ENCODE results near the gene HHAT.
A peak's percentile ranks its signal among the peaks of the same experiment; 100 is the strongest.

HHAT gene

DNA sequence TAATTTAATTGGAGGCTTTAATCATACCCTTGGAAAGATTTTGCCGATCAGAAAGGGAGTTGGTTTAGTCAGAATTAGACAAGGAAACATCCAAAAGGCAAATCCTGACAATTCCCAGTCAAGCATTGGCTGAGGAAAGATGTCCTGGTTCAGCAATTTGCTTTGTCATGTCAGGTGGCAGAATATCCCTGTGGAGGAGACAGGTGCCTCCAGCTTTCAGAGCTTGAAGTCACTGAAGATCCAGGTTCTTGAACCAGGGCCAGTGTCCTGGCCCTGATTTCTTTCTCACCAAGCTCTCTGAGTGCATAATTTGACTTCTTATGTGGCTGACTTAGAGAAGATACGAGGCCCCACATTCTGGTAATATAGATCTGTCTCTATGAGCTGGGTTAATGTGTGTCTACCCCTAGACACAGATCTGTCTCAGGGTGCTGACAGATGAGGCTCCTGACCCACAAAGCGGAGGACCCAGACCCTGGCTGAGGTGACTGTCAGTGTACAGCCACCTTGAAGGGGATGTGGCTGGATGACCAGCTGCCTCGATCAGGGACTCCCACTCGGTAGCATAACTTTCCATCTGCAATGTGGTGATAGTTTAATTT, 118.9 kb downstream of the HHAT start:
- H3K36me3 ChIP-seq (ENCODE audit: insufficient read depth, insufficient read length, low read length) = no peaks in the 10 kb centered on the region
- H3K4me3 ChIP-seq (ENCODE audit: insufficient read length, low read depth) = no peak overlapping the region
- TF ChIP-seq ZNF274 (IDR thresholded peaks at IDR 0.05; ENCODE audit: low read depth, low read length) (no peak), SUZ12 (IDR thresholded peaks at IDR 0.05; ENCODE audit: extremely low read depth, insufficient read depth, insufficient read length) (no peak), YY1 (IDR thresholded peaks at IDR 0.05; ENCODE audit: insufficient read depth, insufficient read length) (no peak)
- no peak for DNase-seq (ENCODE audit: low read depth, low spot score)
- no peaks in the 10 kb centered on the region for H3K9me3 ChIP-seq (ENCODE audit: insufficient read depth, low read length)
- no peaks in the 10 kb centered on the region for H3K4me1 ChIP-seq (ENCODE audit: insufficient read depth, insufficient read length)
- no peaks in the 10 kb centered on the region for H3K27me3 ChIP-seq (ENCODE audit: insufficient read depth, insufficient read length)
- no peak overlapping the region for H3K9ac ChIP-seq (ENCODE audit: insufficient read length, low read depth)

DNA sequence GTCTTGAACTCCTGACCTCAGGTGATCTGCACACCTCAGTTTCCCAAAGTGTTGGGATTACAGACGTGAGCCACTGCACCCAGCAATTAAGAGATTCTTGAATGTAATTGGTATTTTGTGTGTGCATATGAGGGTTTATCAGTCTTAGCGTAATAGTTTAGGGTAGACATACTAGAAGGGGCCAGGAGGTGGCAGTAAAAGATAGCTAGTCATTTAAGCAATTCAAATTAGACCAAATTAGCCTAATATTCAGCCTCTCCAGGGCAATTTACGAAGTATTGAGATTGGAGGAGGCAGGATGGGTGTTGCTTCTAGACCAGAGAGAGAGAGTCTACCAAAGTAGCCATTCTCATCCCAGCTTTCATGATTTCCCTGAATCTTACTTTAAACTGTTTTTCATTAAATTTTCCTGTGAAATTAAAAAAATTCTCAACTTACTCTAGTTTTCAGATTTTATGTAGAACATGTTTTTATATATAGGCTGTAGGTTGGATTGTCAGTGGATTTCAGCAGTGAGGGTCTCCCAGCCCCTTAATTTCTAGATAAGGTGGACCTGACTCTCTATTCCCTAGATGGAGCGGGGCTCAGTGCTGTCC, 119.7 kb downstream of the HHAT start:
- Histone ChIP-seq H3K4me1 (ENCODE audit: insufficient read depth, insufficient read length) (no peaks in the 10 kb centered on the region), H3K4me3 (ENCODE audit: insufficient read length, low read depth) (no peak overlapping the region), H3K9ac (ENCODE audit: insufficient read length, low read depth) (no peak overlapping the region), H3K36me3 (ENCODE audit: insufficient read depth, insufficient read length, low read length) (no peaks in the 10 kb centered on the region), H3K9me3 (ENCODE audit: insufficient read depth, low read length) (0 out of 2 replicates have a peak, but pooled peaks cover 1% of the 10 kb centered on the region), H3K27me3 (ENCODE audit: insufficient read depth, insufficient read length) (no peaks in the 10 kb centered on the region)
- peak; percentile 70 for DNase-seq (ENCODE audit: low read depth, low spot score)
- TF ChIP-seq YY1 (IDR thresholded peaks at IDR 0.05; ENCODE audit: insufficient read depth, insufficient read length) = no peak
- TF ChIP-seq SUZ12 (IDR thresholded peaks at IDR 0.05; ENCODE audit: extremely low read depth, insufficient read depth, insufficient read length) = no peak
- TF ChIP-seq ZNF274 (IDR thresholded peaks at IDR 0.05; ENCODE audit: low read depth, low read length) = no peak

DNA sequence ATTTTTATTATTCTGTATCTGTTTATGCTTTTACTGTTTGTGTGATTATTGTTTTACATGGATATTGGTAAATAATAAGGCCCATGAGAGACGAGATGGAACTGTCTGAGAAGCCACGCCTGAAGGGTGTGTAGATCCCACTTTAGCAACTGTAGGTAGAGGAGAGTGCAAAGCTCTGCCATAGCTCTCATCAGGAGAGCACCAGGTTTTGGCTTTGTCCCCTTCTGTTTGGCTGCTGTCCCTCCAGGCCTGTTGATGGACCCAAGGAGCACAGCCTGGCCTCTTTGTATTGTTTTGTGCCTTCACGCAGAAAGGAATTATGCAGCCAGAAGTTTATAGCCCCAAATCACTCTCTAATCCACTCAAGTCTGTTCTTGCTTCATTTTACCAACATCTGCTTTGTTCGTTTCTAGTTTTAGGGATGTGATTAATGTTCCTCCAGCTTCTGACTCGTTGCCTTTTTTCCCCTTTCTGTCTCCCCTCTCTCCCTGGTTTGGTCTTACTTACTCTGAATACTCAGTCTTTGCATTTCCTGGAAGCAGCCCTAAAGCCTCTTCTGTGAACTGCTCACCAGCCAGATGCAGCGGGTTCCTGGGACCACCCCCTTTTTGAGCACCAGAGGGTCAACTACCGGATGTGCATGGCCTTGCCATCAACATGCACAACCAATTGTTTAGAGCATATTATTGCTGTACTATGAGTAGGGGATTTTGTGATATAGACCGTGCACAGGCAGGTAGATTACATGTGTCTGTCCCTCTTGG, 127.3 kb downstream of the HHAT start:
- H3K9ac ChIP-seq (ENCODE audit: insufficient read length, low read depth) = no peak overlapping the region
- no peaks in the 10 kb centered on the region for H3K27me3 ChIP-seq (ENCODE audit: insufficient read depth, insufficient read length)
- TF ChIP-seq SUZ12 (IDR thresholded peaks at IDR 0.05; ENCODE audit: extremely low read depth, insufficient read depth, insufficient read length) (no peak), YY1 (IDR thresholded peaks at IDR 0.05; ENCODE audit: insufficient read depth, insufficient read length) (no peak), ZNF274 (IDR thresholded peaks at IDR 0.05; ENCODE audit: low read depth, low read length) (no peak)
- H3K4me1 ChIP-seq (ENCODE audit: insufficient read depth, insufficient read length) = no peaks in the 10 kb centered on the region
- H3K9me3 ChIP-seq (ENCODE audit: insufficient read depth, low read length) = 0 out of 2 replicates have a peak, but pooled peaks cover 8% of the 10 kb centered on the region
- no peaks in the 10 kb centered on the region for H3K36me3 ChIP-seq (ENCODE audit: insufficient read depth, insufficient read length, low read length)
- no peak overlapping the region for H3K4me3 ChIP-seq (ENCODE audit: insufficient read length, low read depth)
- DNase-seq (ENCODE audit: low read depth, low spot score) = no peak

DNA sequence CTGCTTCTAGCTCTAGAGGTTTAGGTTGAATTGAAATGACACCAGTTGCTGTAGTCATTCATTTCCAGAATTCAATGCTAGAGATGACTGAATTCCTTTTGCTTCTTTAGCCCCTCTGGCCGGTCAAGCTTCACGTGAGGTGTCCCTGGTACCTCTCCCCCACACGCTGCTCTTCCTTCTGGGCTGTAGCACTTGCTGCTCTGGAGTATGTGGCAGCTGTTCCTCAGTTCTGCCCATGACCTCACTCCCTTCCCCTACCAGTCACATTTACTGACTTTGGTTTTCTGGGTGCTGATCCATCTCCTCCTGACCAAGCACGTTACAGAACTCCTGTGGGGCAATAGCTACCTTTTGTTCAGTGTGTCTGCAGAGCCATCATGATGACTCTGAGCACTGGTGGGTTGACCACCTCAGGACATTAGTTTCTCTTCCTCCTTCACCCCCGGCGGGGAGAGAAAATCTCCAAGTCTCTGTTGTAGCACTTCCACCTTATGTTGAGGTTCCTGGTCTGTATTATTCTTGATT, 128.1 kb downstream of the HHAT start:
- Histone ChIP-seq H3K4me1 (ENCODE audit: insufficient read depth, insufficient read length) (no peaks in the 10 kb centered on the region), H3K9ac (ENCODE audit: insufficient read length, low read depth) (no peak overlapping the region), H3K4me3 (ENCODE audit: insufficient read length, low read depth) (no peak overlapping the region), H3K27me3 (ENCODE audit: insufficient read depth, insufficient read length) (no peaks in the 10 kb centered on the region), H3K36me3 (ENCODE audit: insufficient read depth, insufficient read length, low read length) (no peaks in the 10 kb centered on the region), H3K9me3 (ENCODE audit: insufficient read depth, low read length) (0 out of 2 replicates have a peak, but pooled peaks cover 8% of the 10 kb centered on the region)
- no peak for DNase-seq (ENCODE audit: low read depth, low spot score)
- TF ChIP-seq YY1 (IDR thresholded peaks at IDR 0.05; ENCODE audit: insufficient read depth, insufficient read length) (no peak), SUZ12 (IDR thresholded peaks at IDR 0.05; ENCODE audit: extremely low read depth, insufficient read depth, insufficient read length) (no peak), ZNF274 (IDR thresholded peaks at IDR 0.05; ENCODE audit: low read depth, low read length) (no peak)

DNA sequence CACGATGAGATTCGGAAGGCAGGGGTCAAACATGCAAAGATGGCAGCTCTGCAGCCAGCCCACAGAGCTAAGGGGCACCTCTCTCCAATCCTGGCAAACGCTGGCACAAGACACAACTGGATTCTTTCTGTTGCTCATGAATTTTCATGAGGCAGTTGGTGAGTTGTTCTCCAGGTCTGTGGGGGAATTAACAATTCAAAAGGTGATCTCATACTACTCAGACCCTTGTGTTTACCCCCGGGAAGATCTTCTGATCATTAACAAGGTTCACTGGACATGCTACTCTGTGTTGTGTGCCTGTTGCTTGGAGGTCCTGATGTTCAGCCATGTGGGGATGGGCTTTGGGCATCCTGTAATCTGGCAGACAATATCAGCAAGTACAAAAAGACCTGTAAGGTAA, 128.9 kb downstream of the HHAT start:
- no peak overlapping the region for H3K4me3 ChIP-seq (ENCODE audit: insufficient read length, low read depth)
- H3K36me3 ChIP-seq (ENCODE audit: insufficient read depth, insufficient read length, low read length) = no peaks in the 10 kb centered on the region
- DNase-seq (ENCODE audit: low read depth, low spot score) = peak; percentile 39
- 0 out of 2 replicates have a peak, but pooled peaks cover 8% of the 10 kb centered on the region for H3K9me3 ChIP-seq (ENCODE audit: insufficient read depth, low read length)
- H3K9ac ChIP-seq (ENCODE audit: insufficient read length, low read depth) = no peak overlapping the region
- no peaks in the 10 kb centered on the region for H3K4me1 ChIP-seq (ENCODE audit: insufficient read depth, insufficient read length)
- TF ChIP-seq SUZ12 (IDR thresholded peaks at IDR 0.05; ENCODE audit: extremely low read depth, insufficient read depth, insufficient read length) (no peak), ZNF274 (IDR thresholded peaks at IDR 0.05; ENCODE audit: low read depth, low read length) (no peak), YY1 (IDR thresholded peaks at IDR 0.05; ENCODE audit: insufficient read depth, insufficient read length) (no peak)
- H3K27me3 ChIP-seq (ENCODE audit: insufficient read depth, insufficient read length) = no peaks in the 10 kb centered on the region

DNA sequence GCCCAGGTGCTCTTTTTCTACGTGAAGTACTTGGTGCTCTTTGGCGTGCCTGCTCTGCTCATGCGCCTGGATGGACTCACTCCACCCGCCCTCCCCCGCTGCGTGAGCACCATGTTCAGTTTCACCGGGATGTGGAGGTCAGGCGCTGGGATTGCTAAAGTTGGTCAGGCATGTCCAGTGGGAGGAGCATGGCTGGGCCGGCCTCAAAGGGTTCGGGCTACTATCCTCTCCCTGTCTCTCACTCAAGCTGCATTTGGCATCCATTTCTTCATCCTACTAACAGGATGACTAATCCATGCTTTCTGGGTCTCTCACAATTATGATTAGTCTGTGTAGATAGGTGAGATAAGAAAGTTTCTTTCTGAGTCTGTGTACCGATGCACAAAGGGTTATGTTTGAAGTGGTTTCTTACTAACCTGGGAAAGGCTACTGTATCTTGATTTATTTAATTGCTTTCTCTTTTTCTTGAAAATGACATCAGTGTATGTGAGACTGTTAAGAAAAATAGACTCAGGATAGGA, 135.9 kb downstream of the HHAT start:
- H3K27me3 ChIP-seq (ENCODE audit: insufficient read depth, insufficient read length) = no peaks in the 10 kb centered on the region
- no peaks in the 10 kb centered on the region for H3K4me1 ChIP-seq (ENCODE audit: insufficient read depth, insufficient read length)
- H3K9me3 ChIP-seq (ENCODE audit: insufficient read depth, low read length) = no peaks in the 10 kb centered on the region
- no peak for DNase-seq (ENCODE audit: low read depth, low spot score)
- TF ChIP-seq SUZ12 (IDR thresholded peaks at IDR 0.05; ENCODE audit: extremely low read depth, insufficient read depth, insufficient read length) (no peak), YY1 (IDR thresholded peaks at IDR 0.05; ENCODE audit: insufficient read depth, insufficient read length) (no peak), ZNF274 (IDR thresholded peaks at IDR 0.05; ENCODE audit: low read depth, low read length) (no peak)
- H3K9ac ChIP-seq (ENCODE audit: insufficient read length, low read depth) = no peak overlapping the region
- no peak overlapping the region for H3K4me3 ChIP-seq (ENCODE audit: insufficient read length, low read depth)
- no peaks in the 10 kb centered on the region for H3K36me3 ChIP-seq (ENCODE audit: insufficient read depth, insufficient read length, low read length)
